AG04450 (cell line): ENCODE measurements around the gene SIGLEC9. TPM values are rescaled to one million over a fixed set of nuclear protein-coding genes. Genes with fewer than 3 reads are reported as not detected.
"Not testable (repeated sequence)": the region's sequence is repeated elsewhere in the genome, so short reads cannot be mapped to it uniquely, and the experiment has no call there.

Experiments used
- CTCF ChIA-PET: fragments of 300-600, 350-600 bp; formaldehyde crosslinking; extraction: SDS; loops from one replicate; lab custom pipeline; 2022; ENCODE audit warnings: antibody characterized with exemption, inconsistent platforms; lab: Charles Lee
- POLR2A ChIA-PET: fragments of 350-600 bp; formaldehyde crosslinking; extraction: SDS; loops from one replicate; lab custom pipeline; 2021; ENCODE audit warnings: antibody characterized with exemption, inconsistent platforms; lab: Yijun Ruan, JAX
- DNase-seq: peaks from one replicate; pipeline ENCODE4 v3.0.0-alpha.2; 2011; ENCODE audit warnings: low read depth, low spot score
- H3K27ac ChIP-seq: one replicate; pipeline ENCODE4 v1.5.1; 2012; ENCODE audit warnings: low read depth, low read length, control low read depth
- H3K27me3 ChIP-seq: one replicate; pipeline ENCODE4 v1.6.0; 2012; ENCODE audit warnings: low read length; ENCODE audit not compliant: control insufficient read depth, insufficient read depth
- H3K4me3 ChIP-seq: 2 replicates; pipeline ENCODE4 v1.5.1; 2011; ENCODE audit warnings: mild to moderate bottlenecking, low read depth, low read length, control low read depth
- H3K9me3 ChIP-seq: 2 replicates; pipeline ENCODE4 v1.5.1; 2012; ENCODE audit warnings: low read length; ENCODE audit not compliant: control insufficient read depth, insufficient read depth
- CTCF ChIP-seq: IDR thresholded peaks from 2 replicates; pipeline ENCODE4 v1.5.1; 2011; ENCODE audit warnings: low read depth, low read length, control low read depth, inconsistent platforms
- polyA plus RNA-seq: library from polyadenylated mRNA; depleted of rRNA; stranded (reverse); fragments of >200 nt; gene quantifications from 2 replicates; pipeline ENCODE4 v1.2.3, GENCODE V29; 2011

The SIGLEC9 gene
- polyA plus RNA-seq, 1 experiment: not detected

GRCh38 chr19:51142119-51142518 lies 17.4 kb downstream of the SIGLEC9 start, which contains the start of gene SIGLEC7:
Gene SIGLEC7, plus strand, starts transcription at chr19:51142301. Its CDS starts 69 bp downstream, at chr19:51142370.
- no peak for TF ChIP-seq CTCF
- Histone ChIP-seq H3K27ac (no peak within 1 kb of the TSS), H3K27me3 (no peaks in the 10 kb centered on the region), H3K9me3 (no peaks in the 10 kb centered on the region), H3K4me3 (no peak within 1 kb of the TSS)
- CTCF ChIA-PET: no interaction called here
- DNase-seq: no peak
- POLR2A ChIA-PET: no interaction called here

GRCh38 chr19:51142809-51143475 lies 18.2 kb downstream of the SIGLEC9 start:
- H3K9me3 ChIP-seq, H3K27me3 ChIP-seq, H3K4me3 ChIP-seq, CTCF ChIA-PET, H3K27ac ChIP-seq, DNase-seq, POLR2A ChIA-PET: not testable (repeated sequence)

GRCh38 chr19:51143486-51143885 lies 18.8 kb downstream of the SIGLEC9 start:
- H3K27ac ChIP-seq: no peak overlapping the region
- CTCF ChIA-PET: no interaction called here
- H3K9me3 ChIP-seq: no peaks in the 10 kb centered on the region
- DNase-seq: no peak
- no peak overlapping the region for H3K4me3 ChIP-seq
- POLR2A ChIA-PET: no interaction called here
- TF ChIP-seq CTCF: no peak
- no peaks in the 10 kb centered on the region for H3K27me3 ChIP-seq

GRCh38 chr19:51144482-51145045 lies 19.9 kb downstream of the SIGLEC9 start:
- CTCF ChIA-PET: interaction anchor here (4.9 kb wide), 1 partner anchor 14 kb away, joined by 25 read pairs; no protein-coding TSS in a partner anchor

GRCh38 chr19:51145916-51146493 lies 21.3 kb downstream of the SIGLEC9 start:
- no peak overlapping the region for H3K27ac ChIP-seq
- H3K27me3 ChIP-seq: peaks cover 2% of the 10 kb centered on the region
- POLR2A ChIA-PET: no interaction called here
- no peak for TF ChIP-seq CTCF
- CTCF ChIA-PET: interaction anchor here (0.6 to 4.9 kb wide), 2 partner anchors 12 to 331 kb away, joined by 3 to 25 read pairs; no protein-coding TSS in a partner anchor
- H3K4me3 ChIP-seq: no peak overlapping the region
- H3K9me3 ChIP-seq: no peaks in the 10 kb centered on the region
- DNase-seq: no peak

More at GRCh38 chr19:51144482-51145045, 19.9 kb downstream of the SIGLEC9 start:
- H3K27ac ChIP-seq: no peak overlapping the region
- H3K27me3 ChIP-seq: peaks cover 2% of the 10 kb centered on the region
- H3K4me3 ChIP-seq: no peak overlapping the region
- POLR2A ChIA-PET: no interaction called here
- TF ChIP-seq CTCF: no peak
- H3K9me3 ChIP-seq: no peaks in the 10 kb centered on the region
- no peak for DNase-seq
